NCI-H526 treated with DMSO at 0.1 percent for 48 hours (cell line): Measurements from ENCODE around the gene FGD4.

Source experiments
- DNase-seq: peaks from one replicate; lab custom pipeline; 2025; lab: John Stamatoyannopoulos, UW

Gene FGD4

DNA sequence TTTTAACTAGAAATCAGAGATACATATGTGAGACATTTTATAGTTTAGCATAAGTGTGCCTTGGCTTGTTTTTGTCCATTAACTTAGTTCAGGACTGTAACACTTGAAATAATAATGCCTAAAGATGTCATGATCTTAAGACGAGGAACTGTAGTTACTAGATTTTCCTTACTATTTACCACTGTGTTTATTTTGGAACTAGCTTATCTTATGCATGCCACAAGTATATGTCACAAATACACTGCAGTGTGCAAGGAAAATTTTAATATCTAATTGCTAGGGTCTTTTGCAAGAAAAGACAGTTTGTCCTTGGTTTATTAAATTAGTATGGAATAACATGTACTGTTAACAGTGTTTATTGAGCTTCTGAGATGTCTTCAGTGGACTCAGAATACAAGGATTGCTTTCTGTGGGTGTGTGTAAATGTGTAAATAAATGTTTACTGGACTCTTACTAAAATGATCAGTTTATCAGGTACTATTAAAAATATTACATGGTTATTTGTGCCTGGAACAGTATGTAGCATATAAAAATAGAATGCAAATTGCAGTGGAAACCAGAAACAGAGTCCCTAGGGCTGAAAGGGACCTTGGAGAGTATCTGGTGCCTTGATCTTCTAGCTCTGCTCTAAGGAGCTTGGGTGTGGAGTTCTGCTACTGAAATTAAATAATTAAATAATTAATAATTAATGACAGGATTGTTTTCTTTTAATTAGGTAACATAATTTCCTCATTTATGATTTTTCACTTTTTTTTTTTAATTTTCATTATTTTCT is 58.1 kb downstream of the FGD4 start:
- DNase-seq = no peak

GRCh38 chr12:32460638-32461037 is 61.3 kb downstream of the FGD4 start:
- DNase-seq = no peak

DNA sequence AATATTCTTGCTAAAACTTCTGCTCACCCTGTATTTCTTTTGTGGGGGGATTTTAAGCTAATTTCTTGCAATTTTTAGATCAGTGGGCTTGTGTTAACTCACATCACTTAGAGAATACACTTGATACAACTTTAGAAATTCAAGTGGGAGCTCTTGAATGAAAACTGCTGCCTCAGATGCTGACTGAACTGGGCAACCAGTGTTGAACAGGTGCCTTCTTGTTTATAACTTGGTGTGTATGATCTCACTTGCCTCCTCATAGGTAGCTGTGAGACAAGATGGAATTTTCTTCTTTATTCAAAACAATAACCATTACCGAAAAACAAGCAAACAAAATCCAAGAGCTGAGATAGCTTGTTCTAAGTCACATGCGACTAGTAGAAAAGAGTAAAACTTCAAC is 63.5 kb downstream of the FGD4 start:
- no peak for DNase-seq

- DNase-seq = no peak
These were observed 66.8 kb downstream of the FGD4 start for GRCh38 chr12:32466187-32466586.

DNA sequence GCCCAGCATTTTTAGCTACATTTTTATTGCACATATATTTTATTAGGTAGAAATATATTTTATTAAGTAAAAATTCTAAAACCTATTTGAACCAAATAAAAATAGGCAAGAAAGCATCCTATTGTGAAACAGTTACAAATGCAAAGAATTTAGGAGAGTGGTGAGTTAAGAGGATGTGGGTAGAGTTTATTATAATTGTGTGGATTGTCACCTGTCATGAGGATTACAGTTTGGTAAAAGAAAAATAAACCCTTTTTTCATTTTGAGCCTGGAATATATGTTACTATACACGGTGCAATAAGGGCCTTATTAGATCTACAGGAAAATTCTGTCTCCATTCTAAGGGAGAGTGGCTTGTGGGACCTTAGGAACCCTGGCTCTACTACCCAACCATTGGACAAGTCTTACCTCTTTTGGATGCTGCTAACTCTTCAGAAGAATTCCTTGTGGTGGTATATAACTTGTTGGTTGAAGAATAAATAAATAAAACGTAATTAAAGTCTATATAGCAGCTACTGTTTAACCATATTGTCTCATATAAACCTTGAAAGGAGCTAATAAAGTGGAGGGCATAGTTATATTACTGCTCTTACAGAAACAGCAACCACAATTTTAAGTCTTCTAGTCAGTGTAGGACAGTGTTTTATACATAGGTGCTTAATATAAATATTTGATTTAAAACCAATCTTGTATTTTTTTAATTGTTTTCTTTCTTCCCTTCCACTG is 67.8 kb downstream of the FGD4 start:
- DNase-seq = no peak

DNA sequence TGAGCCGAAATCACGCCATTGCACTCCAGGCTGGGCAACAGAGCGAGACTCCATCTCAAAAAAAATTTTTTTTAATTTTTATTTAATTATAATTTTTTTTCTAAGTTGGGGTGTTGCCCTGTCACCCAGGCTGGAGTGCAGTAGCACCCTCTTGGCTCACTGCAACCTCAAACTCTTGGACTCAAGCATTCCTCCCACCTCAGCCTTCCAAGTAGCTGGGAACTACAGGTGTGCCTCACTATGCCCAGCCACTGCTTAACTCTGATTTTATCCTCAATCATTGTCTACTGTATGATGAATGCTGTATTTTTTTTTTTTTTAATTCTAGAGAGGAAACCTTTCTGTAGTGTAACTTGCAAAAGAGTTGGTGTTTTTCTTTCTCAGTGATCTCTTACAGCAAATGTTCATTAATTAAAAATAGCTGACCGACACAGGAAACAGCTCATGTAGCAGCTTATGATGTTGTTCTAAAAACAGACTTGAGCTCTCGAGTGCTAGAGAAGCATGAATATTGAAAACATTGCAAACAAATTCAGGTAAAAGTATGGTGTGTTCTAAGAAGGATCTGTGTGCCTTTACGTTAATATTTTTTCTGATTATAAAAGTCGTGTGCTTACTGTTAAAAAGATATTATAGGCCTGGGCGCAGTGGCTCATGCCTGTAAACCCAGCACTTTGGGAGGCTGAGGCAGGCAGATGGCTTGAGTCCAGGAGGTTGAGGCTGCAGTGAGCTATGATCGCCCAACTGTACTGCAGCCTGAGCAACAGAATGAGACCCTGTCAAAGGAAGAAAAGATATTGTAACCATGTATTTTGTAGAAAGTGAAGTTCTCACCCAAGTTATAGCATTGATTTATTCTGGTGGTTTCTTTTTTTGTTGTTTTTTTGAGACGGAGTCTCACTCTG is 68.9 kb downstream of the FGD4 start:
- DNase-seq = no peak

DNA sequence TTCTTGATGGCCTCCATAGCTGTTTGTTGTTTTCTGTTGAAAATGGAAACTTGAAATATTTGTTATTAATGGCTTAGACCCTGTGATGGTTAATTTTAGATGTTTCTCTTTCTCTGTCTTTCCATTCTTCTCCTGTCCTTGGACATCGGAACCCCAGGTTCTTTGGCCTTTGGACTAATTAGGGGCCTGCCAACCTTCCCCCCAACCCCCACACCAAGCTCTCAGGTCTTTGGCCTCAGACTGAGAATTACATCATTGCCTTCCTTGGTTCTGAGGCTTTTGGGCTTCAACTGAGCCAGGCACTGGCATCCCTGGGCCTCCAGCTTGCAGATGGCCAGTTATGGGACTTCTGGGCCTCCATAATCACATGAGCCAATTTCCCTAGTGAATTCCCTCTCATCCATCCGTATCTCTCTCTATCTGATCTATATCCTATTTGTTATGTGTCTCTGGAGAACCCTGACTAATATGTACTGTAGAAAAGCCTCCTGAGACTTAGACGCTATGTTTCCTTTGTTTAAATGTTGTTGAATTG is 71.6 kb downstream of the FGD4 start:
- DNase-seq = no peak

- DNase-seq = no peak
These were observed 72.2 kb downstream of the FGD4 start for GRCh38 chr12:32471591-32472001.

DNA sequence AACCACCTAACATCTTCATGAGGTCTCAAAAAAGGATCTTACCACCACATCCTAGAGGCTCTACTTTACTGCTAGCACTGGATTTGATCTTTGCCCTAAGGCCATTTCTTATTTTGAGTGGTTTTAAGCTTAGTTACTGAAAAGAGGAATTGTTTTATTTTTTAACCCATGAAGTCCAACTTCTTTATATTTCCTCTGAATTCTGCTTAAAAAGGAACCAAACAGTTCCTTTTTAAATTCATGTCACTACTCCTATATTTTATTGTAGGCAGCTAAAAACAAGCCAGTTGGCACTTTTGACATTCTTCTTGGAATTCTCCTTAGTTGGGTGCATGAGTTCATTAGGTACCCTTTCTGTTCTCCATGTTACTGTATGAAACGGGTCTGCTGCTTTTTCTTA is 76.4 kb downstream of the FGD4 start:
- DNase-seq = no peak

DNA sequence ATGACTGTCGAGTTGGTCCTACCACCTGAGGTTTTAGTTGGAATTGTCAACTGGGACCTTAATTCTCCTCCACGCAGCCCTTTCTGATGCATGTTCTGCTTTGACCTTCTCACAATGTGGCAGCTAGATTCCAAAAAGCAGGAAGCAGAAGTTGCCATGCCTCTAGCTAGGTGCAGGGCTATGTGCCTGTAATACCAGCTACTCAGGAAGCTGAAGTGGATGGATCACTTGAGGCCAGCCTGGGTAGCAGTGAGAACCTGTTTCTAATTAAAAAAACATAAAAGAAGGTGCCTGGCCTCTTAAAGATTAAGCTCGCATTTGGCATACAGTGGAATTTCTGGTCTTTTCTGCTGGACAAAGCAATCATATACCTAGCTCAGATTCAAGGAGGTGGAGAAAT is 77.1 kb downstream of the FGD4 start:
- DNase-seq = no peak

- no peak for DNase-seq
These were observed 78.4 kb downstream of the FGD4 start for GRCh38 chr12:32477714-32478113.

- no peak for DNase-seq
These were observed 78.8 kb downstream of the FGD4 start for GRCh38 chr12:32478166-32478565.

- DNase-seq = no peak
These were observed 79.7 kb downstream of the FGD4 start for GRCh38 chr12:32478858-32479725.

- no peak for DNase-seq
These were observed 82.9 kb downstream of the FGD4 start for GRCh38 chr12:32482226-32482625.

DNA sequence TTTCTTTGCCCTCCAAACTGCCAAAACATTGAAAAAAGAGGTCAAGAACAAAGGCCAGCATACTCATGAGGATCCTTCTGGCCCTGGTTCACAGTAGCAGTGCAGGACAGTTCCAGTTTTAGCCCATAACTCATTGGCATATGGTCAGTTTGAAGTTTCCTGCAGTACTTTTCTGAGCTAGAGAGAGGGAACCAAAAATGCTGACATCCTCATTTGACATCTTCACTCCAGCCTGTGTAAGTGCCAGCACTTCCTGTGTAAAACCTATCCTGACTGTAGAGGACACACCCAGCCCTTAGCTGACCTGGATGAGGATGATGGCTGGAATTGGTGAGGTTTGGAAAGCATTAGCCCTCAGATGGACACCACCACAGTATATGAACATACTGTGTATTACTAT is 84.1 kb downstream of the FGD4 start:
- no peak for DNase-seq

DNA sequence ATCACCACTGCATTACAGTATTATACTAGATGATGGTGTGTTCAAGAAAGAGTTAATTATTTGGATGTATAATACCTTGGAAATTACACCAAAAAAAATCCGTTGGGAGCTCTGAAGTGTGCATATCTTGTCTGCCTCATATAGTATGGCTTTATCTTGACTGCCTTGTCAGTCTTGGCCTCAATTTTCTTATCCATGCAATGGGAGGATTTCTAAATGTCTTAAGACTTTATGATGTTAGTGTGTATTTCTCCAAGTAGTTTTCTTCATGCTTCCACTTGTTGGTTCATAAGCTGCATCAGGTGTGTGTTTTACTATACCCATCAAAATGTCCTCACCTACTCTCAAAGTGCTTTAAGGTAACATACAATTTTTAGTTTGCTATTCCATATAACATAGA is 84.6 kb downstream of the FGD4 start:
- DNase-seq = no peak

DNA sequence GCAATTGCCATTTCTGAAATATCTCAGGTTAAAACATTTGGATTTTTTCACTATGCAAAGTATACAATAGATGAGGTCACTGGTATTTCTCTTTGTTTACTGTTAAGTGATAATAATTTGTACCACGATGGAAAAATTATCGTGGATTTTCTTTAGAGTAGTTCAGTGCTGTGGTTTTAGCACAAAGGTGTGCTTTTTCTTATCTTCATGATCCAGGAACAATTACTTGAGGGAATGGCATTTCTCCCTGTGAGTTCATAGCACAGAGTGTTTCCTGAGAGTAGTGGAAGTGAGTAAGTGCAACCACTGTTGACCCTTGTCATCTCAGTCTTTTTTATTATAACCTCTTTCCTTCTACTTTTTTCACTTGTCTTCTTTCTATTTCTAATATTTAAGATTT is 86.8 kb downstream of the FGD4 start:
- DNase-seq = no peak

DNA sequence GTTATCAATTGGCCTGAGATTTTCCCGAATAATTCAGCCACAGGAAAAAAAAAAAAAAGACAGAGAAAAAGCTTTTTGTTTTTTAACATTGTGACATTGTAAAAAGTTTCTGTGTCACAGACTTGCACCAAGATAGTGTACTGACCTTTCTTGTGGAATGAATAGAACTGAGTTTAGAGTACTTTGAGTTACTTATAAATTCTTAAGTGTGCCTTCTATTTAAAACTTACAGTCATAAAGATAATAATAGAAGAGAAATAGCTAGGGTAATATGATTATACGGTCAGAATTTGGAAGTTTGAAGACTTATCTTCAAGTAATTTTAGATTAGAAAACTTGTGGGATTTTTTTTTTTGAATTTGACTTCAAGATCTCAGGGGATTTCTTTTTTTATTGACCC is 88.8 kb downstream of the FGD4 start:
- no peak for DNase-seq

GRCh38 chr12:32489070-32489469 is 89.7 kb downstream of the FGD4 start:
- no peak for DNase-seq

- no peak for DNase-seq
These were observed 91.4 kb downstream of the FGD4 start for GRCh38 chr12:32490801-32491200.

GRCh38 chr12:32493282-32493681 is 93.9 kb downstream of the FGD4 start:
- DNase-seq = no peak
